ENCODE data around the gene SLC12A2. TPM values are rescaled to one million over a fixed set of nuclear protein-coding genes. Genes with fewer than 3 reads are reported as not detected.

The SLC12A2 gene
- polyA plus RNA-seq, 1 of the 3 experiments (the other 2 are of a cell fraction) = 5.6 TPM

DNA sequence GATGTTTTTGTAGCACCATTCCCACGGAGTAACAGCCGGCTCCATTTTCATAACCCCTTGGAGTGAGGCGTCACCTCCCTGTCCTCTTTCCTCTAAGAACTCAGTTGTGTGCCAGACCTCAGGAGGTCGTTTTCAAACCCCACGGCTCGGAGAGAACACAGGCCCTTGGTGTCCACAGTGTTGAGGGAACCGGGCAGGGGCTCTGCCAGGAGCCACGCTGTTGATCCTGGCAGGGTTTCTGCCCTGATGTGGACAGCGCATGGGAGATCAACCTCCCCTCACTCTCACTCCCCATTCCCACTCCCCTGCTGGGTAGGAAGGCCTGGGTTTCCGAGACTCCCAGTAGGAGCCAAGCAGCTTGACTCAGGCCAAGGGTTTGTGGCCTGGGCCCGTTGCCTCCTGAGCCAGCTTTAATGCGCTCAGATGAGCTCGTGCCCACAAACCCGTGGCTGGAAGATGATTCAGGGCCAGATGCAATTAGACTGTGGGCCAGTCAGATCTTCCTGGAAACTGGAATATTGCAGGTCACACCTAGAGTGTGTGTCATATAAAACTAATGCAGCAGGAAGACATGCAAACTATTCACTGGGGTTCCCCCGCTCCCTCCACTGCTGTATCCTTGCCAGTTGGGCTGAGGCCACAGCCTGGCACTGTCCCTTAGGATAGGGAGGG, 133.4 kb downstream of the SLC12A2 start:
- Histone ChIP-seq H2AFZ (ENCODE audit: low read depth) (no peak overlapping the region), H3K9ac (no peak overlapping the region), H3K27ac (ENCODE audit: low read depth in 2 of 2, low read length in 1 of 2) (no peak overlapping the region), H3K79me2 (ENCODE audit: insufficient read depth) (no peaks in the 10 kb centered on the region), H3K4me2 (no peak overlapping the region), H3K9me3 (no peaks in the 10 kb centered on the region), H3K4me3 (ENCODE audit: low read depth in 2 of 2, low read length in 1 of 2) (no peak overlapping the region), H3K4me1 (ENCODE audit: control insufficient read depth in 1 of 2, insufficient read depth in 2 of 2, low read depth in 1 of 2, low read length in 1 of 2) (no peaks in the 10 kb centered on the region), H3K27me3 (ENCODE audit: insufficient read depth) (peaks cover 8% of the 10 kb centered on the region; the same call in 1 of the 2 replicates), H4K20me1 (ENCODE audit: insufficient read depth) (no peaks in the 10 kb centered on the region), H3K36me3 (replicated peaks in 1 of 2; ENCODE audit: control insufficient read depth in 1 of 2, insufficient read depth in 2 of 2, low read length in 1 of 2) (no peaks in the 10 kb centered on the region), H3F3A (replicated peaks; ENCODE audit: insufficient read depth) (no peaks in the 10 kb centered on the region), H3K9me2 (no peaks in the 10 kb centered on the region)
- no peak for DNase-seq
- TF ChIP-seq FOXJ3 (CRISPR knock-in tag; IDR thresholded peaks at IDR 0.05) (no peak), NFIC (IDR thresholded peaks at IDR 0.05; ENCODE audit: borderline replicate concordance) (no peak), SMC3 (IDR thresholded peaks at IDR 0.05; ENCODE audit: low read depth, low read length) (no peak), GATA2 (CRISPR knock-in tag; IDR thresholded peaks at IDR 0.05) (no peak), IRF3 (IDR thresholded peaks at IDR 0.05; ENCODE audit: low read depth, low read length) (no peak), USF2 (IDR thresholded peaks at IDR 0.05; ENCODE audit: borderline replicate concordance, low read depth, low read length) (no peak), NRF1 (IDR thresholded peaks at IDR 0.05; ENCODE audit: low read depth, low read length) (no peak), EZH2phosphoT487 (IDR thresholded peaks at IDR 0.05; ENCODE audit: borderline replicate concordance, low read depth) (no peak), TEAD4 (IDR thresholded peaks at IDR 0.05; ENCODE audit: borderline replicate concordance, insufficient read depth) (no peak), JUND (IDR thresholded peaks at IDR 0.05) (no peak), TAF1 (IDR thresholded peaks at IDR 0.05; ENCODE audit: borderline replicate concordance, low read depth, low read length) (no peak), GABPA (IDR thresholded peaks at IDR 0.05; ENCODE audit: low read depth) (no peak), RFX5 (IDR thresholded peaks at IDR 0.05; ENCODE audit: low read length) (no peak), ELF1 (IDR thresholded peaks at IDR 0.05) (no peak), FOSL2 (IDR thresholded peaks at IDR 0.05; ENCODE audit: borderline replicate concordance, low read depth) (no peak), MEF2A (IDR thresholded peaks at IDR 0.05; ENCODE audit: borderline replicate concordance, low read depth) (no peak), CHD2 (IDR thresholded peaks at IDR 0.05; ENCODE audit: low read length, partially characterized antibody) (no peak), MAX (IDR thresholded peaks at IDR 0.05; ENCODE audit: low read depth) (no peak), SIN3A (IDR thresholded peaks at IDR 0.05; ENCODE audit: borderline replicate concordance, low read depth, low read length) (no peak)
- TF ChIP-seq, protein P1, sequence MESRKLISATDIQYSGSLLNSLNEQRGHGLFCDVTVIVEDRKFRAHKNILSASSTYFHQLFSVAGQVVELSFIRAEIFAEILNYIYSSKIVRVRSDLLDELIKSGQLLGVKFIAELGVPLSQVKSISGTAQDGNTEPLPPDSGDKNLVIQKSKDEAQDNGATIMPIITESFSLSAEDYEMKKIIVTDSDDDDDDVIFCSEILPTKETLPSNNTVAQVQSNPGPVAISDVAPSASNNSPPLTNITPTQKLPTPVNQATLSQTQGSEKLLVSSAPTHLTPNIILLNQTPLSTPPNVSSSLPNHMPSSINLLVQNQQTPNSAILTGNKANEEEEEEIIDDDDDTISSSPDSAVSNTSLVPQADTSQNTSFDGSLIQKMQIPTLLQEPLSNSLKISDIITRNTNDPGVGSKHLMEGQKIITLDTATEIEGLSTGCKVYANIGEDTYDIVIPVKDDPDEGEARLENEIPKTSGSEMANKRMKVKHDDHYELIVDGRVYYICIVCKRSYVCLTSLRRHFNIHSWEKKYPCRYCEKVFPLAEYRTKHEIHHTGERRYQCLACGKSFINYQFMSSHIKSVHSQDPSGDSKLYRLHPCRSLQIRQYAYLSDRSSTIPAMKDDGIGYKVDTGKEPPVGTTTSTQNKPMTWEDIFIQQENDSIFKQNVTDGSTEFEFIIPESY (IDR thresholded peaks at IDR 0.05; ENCODE audit: borderline replicate concordance, low read depth) = no peak
- CTCF ChIA-PET = no interaction called here
- POLR2A ChIA-PET = no interaction called here
- 41% methylated on average over 10 of the region's 15 CpGs for WGBS (ENCODE audit: low lambda C conversion rate)
